K562 (cell line): ENCODE data around the gene NQO2. TPM values are rescaled to one million over a fixed set of nuclear protein-coding genes. Genes with fewer than 3 reads are reported as not detected.

ENCODE experiments used
- BHLHE40 ChIP-seq: IDR thresholded peaks from 2 replicates; pipeline ENCODE4 v1.6.1; 2011; ENCODE audit warnings: low read length, improper control_type of control experiment
- CBFB ChIP-seq: sonication (generic); formaldehyde crosslinking; IDR thresholded peaks from 2 replicates; pipeline ENCODE4 v1.4.0; 2020; ENCODE audit warnings: mild to moderate bottlenecking, missing genetic modification reagents
- CHD4 ChIP-seq: fragments of 200-600 bp; sonication (generic); IDR thresholded peaks from 3 replicates; pipeline ENCODE4 v1.6.1; 2012; ENCODE audit warnings: low read depth, mild to moderate bottlenecking, mixed read lengths, low read length, inconsistent platforms; ENCODE audit not compliant: insufficient read depth, insufficient replicate concordance, poor library complexity, severe bottlenecking
- CXXC5 ChIP-seq: fragments of 250-450 bp; sonication (Bioruptor Pico); IDR thresholded peaks from 2 replicates; pipeline ENCODE4 v1.8.0; 2022; ENCODE audit warnings: inconsistent platforms, mild to moderate bottlenecking, moderate library complexity
- ERF ChIP-seq: fragments of 450-650 bp; formaldehyde crosslinking; IDR thresholded peaks from 2 replicates; pipeline ENCODE4 v1.4.0; 2020; ENCODE audit warnings: mild to moderate bottlenecking, mixed read lengths
- ETS1 ChIP-seq: conservative IDR thresholded peaks from 2 replicates; pipeline ENCODE4 v1.6.1; 2011; ENCODE audit warnings: low read depth, mild to moderate bottlenecking, low read length; ENCODE audit not compliant: control insufficient read depth
- FOXK2 ChIP-seq, 2 experiments: fragments of 450-650 bp; IDR thresholded peaks in 1 of 2; conservative IDR thresholded peaks in 1 of 2; 2 replicates each; pipeline ENCODE4 v1.6.1; 2016; ENCODE audit warnings: low read depth in 2 of 2, mild to moderate bottlenecking in 1 of 2
- GTF2A2 ChIP-seq: IDR thresholded peaks from 2 replicates; pipeline ENCODE4 v1.6.1; 2016; ENCODE audit warnings: mild to moderate bottlenecking, missing genetic modification characterization, missing compliant biosample characterization
- HMG20B ChIP-seq: fragments of 250-450 bp; sonication (Bioruptor Pico); IDR thresholded peaks from 2 replicates; pipeline ENCODE4 v1.5.0; 2021; ENCODE audit warnings: mild to moderate bottlenecking
- HOXB6 ChIP-seq: fragments of 250-450 bp; sonication (Bioruptor Pico); IDR thresholded peaks from 2 replicates; pipeline ENCODE4 v1.5.1; 2022; ENCODE audit warnings: mild to moderate bottlenecking, borderline replicate concordance
- KAT8 ChIP-seq: fragments of 450-650 bp; IDR thresholded peaks from 2 replicates; pipeline ENCODE4 v1.6.1; 2016; ENCODE audit warnings: low read depth, mild to moderate bottlenecking
- MCM2 ChIP-seq: fragments of 450-650 bp; IDR thresholded peaks from 2 replicates; pipeline ENCODE4 v1.6.1; 2017; ENCODE audit warnings: low read depth, mild to moderate bottlenecking
- PHF8 ChIP-seq: fragments of 200-600 bp; sonication (generic); IDR thresholded peaks from 2 replicates; pipeline ENCODE4 v1.6.1; 2012; ENCODE audit warnings: mixed run types, mild to moderate bottlenecking, inconsistent platforms, low read length, moderate library complexity, borderline replicate concordance
- POLR2AphosphoS2 ChIP-seq: IDR thresholded peaks from 2 replicates; pipeline ENCODE4 v1.6.1; 2012; ENCODE audit warnings: low read length, improper control_type of control experiment
- RFX5 ChIP-seq: IDR thresholded peaks from 2 replicates; pipeline ENCODE4 v1.6.1; 2011; ENCODE audit warnings: low read depth, mild to moderate bottlenecking, improper control_type of control experiment, low read length
- SRSF9 ChIP-seq: fragments of 200-400 bp; formaldehyde crosslinking; IDR thresholded peaks from 2 replicates; pipeline ENCODE4 v1.6.1; 2017; ENCODE audit warnings: low read depth, low read length, borderline replicate concordance
- SUPT5H ChIP-seq: fragments of 450-650 bp; IDR thresholded peaks from 2 replicates; pipeline ENCODE4 v1.6.1; 2016
- TEAD4 ChIP-seq, 2 experiments: sonication (generic) in 1 of 2; formaldehyde crosslinking in 1 of 2; IDR thresholded peaks; 2 replicates each; pipeline versions ENCODE4 v1.6.1 to v1.8.0; 2012 to 2022; ENCODE audit warnings: borderline replicate concordance in 1 of 2, inconsistent platforms in 1 of 2, low read length in 1 of 2, mild to moderate bottlenecking in 1 of 2, missing genetic modification reagents in 1 of 2
- ZC3H8 ChIP-seq: fragments of 450-650 bp; IDR thresholded peaks from 2 replicates; pipeline ENCODE4 v1.6.1; 2017
- ZFX ChIP-seq: sonication (generic); formaldehyde crosslinking; IDR thresholded peaks from 2 replicates; pipeline ENCODE4 v1.8.0; 2022; ENCODE audit warnings: mild to moderate bottlenecking, missing genetic modification reagents, moderate library complexity
- ZNF146 ChIP-seq: IDR thresholded peaks from one replicate; pipeline ENCODE4 v1.6.1; 2018; ENCODE audit warnings: missing compliant biosample characterization; ENCODE audit not compliant: unreplicated experiment
- ZNF174 ChIP-seq: fragments of 250-450 bp; sonication (Bioruptor Pico); IDR thresholded peaks from 2 replicates; pipeline ENCODE4 v1.4.0; 2020; ENCODE audit warnings: mild to moderate bottlenecking
- polyA plus RNA-seq, 8 experiments: library from polyadenylated mRNA; depleted of rRNA in 4 of 8; stranded (reverse) in 5 of 8; unstranded in 3 of 8; fragments of >200 nt; fragmentation: Nextera tagmentation in 2 of 8; fragmentation: Illumina TruSeq in 1 of 8; extraction: Ambion mirVana in 2 of 8; extraction: Trizol in 1 of 8; gene quantifications; 2 replicates each; pipeline versions ENCODE4 v1.2.1 to v1.2.3, GENCODE V29; 2011 to 2014; ENCODE audit warnings: inconsistent platforms in 1 of 8, missing spikeins in 1 of 8
- total RNA-seq, 7 experiments: library from RNA; depleted of rRNA in 6 of 7; stranded (reverse); fragments of >200 nt in 6 of 7; fragmentation: Illumina TruSeq in 2 of 7; extraction: Trizol in 2 of 7; gene quantifications; 2 replicates each; pipeline versions ENCODE4 v1.2.1 to v1.2.3, GENCODE V29; 2011 to 2021; ENCODE audit warnings: low replicate concordance in 1 of 7
- TF ChIP-seq, protein P1 (sequence below): sonication (generic); formaldehyde crosslinking; IDR thresholded peaks from 2 replicates; pipeline ENCODE4 v1.9.0; 2022; ENCODE audit warnings: mild to moderate bottlenecking, missing genetic modification reagents
- TF ChIP-seq, protein P2 (sequence below): sonication (generic); formaldehyde crosslinking; IDR thresholded peaks from 2 replicates; pipeline ENCODE4 v1.8.0; 2022; ENCODE audit warnings: mild to moderate bottlenecking, missing genetic modification reagents

Gene NQO2
- total and polyA plus RNA-seq, 9 of the 15 experiments (the other 6 are each of a cell fraction or from before 2014, with no cell fraction given): 54.6 to 214 (median 116) TPM

GRCh38 chr6:2999618-3000557, at the start of gene NQO2 (continued):
- TF ChIP-seq TEAD4 (IDR thresholded peaks at IDR 0.05; ENCODE audit: low read length) (no peak), TEAD4 (CRISPR knock-in tag; IDR thresholded peaks at IDR 0.05; ENCODE audit: borderline replicate concordance) (no peak), SUPT5H (peak; percentile 94), ETS1 (peak; percentile 47; the same call in 1 of the 2 replicates), BHLHE40 (0 out of 2 replicates have a peak, but pooled peaks have one; percentile 33), RFX5 (no peak), HOXB6 (CRISPR knock-in tag) (no peak), FOXK2 (conservative IDR thresholded peaks at IDR 0.05 in 1 of 2, IDR thresholded peaks at IDR 0.05 in 1 of 2; ENCODE audit: low read depth in 2 of 2) (no peak), ZNF174 (CRISPR knock-in tag) (no peak), MCM2 (no peak), CXXC5 (CRISPR knock-in tag) (peak; percentile 84), ZC3H8 (no peak), KAT8 (no peak), ERF (CRISPR knock-in tag) (0 out of 2 replicates have a peak, but pooled peaks have one; percentile 87), ZFX (peak; percentile 97), SRSF9 (no peak), CBFB (no peak), GTF2A2 (tag) (no peak), ZNF146 (peak; percentile 7), PHF8 (peak; percentile 93; the same call in 1 of the 2 replicates), POLR2AphosphoS2 (peak; percentile 75; the same call in 1 of the 2 replicates), CHD4 (no peak), HMG20B (CRISPR knock-in tag) (no peak)
- TF ChIP-seq, protein P1, sequence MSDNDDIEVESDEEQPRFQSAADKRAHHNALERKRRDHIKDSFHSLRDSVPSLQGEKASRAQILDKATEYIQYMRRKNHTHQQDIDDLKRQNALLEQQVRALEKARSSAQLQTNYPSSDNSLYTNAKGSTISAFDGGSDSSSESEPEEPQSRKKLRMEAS (CRISPR knock-in tag): peak; percentile 53; the same call in 1 of the 2 replicates
- TF ChIP-seq, protein P2, sequence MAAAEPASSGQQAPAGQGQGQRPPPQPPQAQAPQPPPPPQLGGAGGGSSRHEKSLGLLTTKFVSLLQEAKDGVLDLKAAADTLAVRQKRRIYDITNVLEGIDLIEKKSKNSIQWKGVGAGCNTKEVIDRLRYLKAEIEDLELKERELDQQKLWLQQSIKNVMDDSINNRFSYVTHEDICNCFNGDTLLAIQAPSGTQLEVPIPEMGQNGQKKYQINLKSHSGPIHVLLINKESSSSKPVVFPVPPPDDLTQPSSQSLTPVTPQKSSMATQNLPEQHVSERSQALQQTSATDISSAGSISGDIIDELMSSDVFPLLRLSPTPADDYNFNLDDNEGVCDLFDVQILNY (CRISPR knock-in tag): no peak
